NCI-H146 treated with DMSO at 0.1 percent for 48 hours (cell line): Measurements from ENCODE around the gene SEC61A1.

Source experiments
- DNase-seq: peaks from one replicate; lab custom pipeline; 2025; ENCODE audit not compliant: unreplicated experiment; lab: John Stamatoyannopoulos, UW

Gene SEC61A1

GRCh38 chr3:128056258-128056657 lies 4.0 kb downstream of the SEC61A1 start:
- no peak for DNase-seq

DNA sequence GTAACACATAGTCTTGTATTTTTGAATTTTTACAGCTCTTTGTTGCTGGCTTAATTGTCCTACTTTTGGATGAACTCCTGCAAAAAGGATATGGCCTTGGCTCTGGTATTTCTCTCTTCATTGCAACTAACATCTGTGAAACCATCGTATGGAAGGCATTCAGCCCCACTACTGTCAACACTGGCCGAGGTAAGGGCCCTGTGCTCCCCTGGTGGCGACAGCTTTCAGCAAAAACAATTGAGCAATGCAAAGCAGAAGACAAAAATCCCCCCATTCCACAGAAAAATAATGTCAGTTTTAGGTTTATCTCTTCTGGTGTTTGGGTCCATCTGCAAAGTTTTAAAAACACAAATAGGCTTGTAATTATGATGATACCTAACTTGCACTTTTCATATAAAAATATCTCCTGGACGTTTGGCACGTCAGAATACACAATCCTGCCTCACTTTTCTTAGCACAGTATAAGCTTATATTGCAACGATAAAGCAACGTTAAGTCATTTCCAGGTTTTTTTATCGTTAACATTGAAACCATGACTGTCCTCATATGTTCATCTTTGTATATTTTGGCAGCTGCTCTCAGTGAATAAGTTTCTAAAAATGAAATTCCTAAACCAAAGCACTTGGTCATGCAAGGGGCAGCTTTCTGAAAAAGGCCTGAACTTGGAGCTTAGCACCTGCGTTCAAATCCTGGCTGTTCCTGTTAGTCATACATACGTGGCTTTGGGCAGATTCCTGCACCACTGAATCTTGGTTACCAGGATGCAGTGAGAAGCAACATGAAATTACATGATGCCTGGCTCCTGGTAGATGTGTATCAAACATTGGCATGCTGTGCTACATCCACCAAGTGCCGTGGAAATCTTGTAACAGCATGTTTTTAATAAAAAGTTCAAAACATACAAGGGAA lies 8.5 kb downstream of the SEC61A1 start:
- DNase-seq: no peak

DNA sequence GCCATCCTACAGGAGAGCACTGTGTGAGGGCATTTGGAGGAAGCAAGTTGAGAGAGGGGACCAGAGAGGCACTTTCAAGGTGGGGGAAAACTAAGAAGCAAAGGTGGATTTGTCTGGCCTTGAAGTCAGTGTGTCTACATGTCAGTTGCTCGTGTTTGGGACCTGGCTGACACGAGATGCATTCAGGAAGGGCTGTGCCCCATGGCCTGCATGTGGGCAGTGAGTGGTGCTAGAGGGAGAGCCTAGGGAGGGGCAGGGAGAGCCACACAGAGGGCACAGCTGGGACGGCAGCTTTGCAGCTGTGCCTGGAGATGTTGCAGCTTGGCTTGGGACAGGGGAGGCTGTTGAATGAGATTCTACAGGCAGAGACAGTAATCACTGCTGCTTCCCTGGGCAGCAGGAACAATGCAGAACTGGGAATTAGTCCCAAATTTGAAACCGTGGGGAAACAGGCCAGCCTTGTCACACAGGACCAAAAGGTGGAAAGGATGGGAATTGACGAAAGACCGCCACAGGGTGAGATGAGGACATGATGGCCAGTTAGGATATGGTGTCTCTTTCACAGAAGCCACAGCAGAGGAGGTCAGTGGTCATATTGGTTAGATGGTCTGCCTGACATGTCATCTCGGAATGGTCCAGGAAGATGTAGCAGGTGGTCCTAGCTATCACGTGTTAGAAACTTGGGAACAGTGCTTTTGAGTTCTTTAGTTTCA lies 10.0 kb downstream of the SEC61A1 start:
- DNase-seq: no peak

DNA sequence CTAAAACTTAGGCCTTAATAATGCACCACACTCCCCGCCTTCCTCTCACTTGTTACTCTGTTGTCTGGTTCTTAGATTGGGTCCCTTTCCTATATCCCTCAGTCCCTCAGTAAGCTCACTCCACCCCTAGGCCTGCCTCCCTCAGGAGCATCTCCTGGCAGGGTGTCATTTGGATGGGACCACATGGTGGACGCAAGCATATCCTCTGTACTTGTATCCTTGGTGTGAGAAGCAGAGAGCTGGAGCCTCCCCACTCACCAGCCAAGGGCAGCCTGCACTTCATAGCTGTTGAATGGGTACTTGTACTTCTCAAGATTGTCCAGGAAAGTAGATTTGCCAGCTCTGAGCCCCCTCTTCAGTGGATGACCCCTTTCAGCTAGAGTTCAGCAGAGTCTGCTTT lies 11.6 kb downstream of the SEC61A1 start:
- DNase-seq: no peak

- no peak for DNase-seq
Observed at GRCh38 chr3:128064962-128065361, 12.7 kb downstream of the SEC61A1 start.

DNA sequence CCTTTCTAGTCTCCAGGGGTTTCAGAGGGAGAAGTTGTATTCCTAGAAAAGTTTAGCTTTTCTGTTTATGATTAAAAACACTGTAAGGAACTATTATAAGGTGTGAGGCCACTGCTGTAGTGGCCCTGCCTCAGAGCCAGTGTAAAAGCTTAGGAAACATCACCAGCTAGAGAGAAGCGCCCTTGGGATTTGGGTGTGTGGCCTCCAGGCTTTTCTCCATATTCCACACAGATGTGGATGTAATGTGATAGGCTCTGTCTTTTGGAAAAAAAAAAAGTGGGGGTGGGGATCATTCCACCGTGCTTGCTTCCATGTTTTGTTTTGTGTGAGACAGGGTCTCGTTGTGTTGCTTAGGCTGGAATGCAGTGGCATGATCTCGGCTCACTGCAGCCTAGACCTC lies 13.9 kb downstream of the SEC61A1 start:
- no peak for DNase-seq

- DNase-seq: no peak
Observed at GRCh38 chr3:128066676-128067075, 14.4 kb downstream of the SEC61A1 start.

DNA sequence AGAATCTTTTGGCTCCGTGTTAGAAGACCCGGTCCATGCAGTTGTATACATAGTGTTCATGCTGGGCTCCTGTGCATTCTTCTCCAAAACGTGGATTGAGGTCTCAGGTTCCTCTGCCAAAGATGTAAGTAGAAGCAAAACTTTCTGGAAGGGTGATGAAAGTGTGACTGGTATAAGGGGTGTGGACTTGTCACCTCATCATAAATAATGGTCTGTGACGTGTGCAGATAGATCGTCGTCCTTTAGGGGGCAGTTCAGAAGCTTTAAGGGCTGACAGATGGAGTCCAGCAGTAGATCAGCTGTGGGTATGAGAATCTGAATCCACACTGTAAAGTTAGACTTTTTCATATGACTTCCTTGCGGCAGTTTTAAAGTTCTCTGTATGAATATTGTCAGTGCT lies 15.3 kb downstream of the SEC61A1 start:
- no peak for DNase-seq

- DNase-seq: no peak
Observed at GRCh38 chr3:128068156-128068620, 16.0 kb downstream of the SEC61A1 start.

DNA sequence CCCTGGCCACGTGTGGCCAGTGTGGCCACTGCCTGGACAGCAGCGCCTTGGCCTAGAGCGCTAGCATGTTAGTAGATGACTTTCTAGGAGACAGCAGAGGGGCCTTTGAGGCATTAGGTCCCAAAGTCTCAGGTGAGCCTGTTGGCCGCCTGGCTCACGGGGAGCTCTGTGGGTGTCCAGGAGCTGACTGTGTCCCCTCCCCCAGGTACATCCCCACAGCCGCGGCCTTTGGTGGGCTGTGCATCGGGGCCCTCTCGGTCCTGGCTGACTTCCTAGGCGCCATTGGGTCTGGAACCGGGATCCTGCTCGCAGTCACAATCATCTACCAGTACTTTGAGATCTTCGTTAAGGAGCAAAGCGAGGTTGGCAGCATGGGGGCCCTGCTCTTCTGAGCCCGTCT lies 17.0 kb downstream of the SEC61A1 start:
- DNase-seq: no peak

DNA sequence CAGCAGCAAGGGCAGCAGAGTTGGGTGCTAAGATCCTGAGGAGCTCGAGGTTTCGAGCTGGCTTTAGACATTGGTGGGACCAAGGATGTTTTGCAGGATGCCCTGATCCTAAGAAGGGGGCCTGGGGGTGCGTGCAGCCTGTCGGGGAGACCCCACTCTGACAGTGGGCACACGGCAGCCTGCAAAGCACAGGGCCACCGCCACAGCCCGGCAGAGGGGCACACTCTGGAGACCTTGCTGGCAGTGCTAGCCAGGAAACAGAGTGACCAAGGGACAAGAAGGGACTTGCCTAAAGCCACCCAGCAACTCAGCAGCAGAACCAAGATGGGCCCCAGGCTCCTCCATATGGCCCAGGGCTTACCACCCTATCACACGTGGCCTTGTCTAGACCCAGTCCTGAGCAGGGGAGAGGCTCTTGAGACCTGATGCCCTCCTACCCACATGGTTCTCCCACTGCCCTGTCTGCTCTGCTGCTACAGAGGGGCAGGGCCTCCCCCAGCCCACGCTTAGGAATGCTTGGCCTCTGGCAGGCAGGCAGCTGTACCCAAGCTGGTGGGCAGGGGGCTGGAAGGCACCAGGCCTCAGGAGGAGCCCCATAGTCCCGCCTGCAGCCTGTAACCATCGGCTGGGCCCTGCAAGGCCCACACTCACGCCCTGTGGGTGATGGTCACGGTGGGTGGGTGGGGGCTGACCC lies 18.8 kb downstream of the SEC61A1 start:
- no peak for DNase-seq

DNA sequence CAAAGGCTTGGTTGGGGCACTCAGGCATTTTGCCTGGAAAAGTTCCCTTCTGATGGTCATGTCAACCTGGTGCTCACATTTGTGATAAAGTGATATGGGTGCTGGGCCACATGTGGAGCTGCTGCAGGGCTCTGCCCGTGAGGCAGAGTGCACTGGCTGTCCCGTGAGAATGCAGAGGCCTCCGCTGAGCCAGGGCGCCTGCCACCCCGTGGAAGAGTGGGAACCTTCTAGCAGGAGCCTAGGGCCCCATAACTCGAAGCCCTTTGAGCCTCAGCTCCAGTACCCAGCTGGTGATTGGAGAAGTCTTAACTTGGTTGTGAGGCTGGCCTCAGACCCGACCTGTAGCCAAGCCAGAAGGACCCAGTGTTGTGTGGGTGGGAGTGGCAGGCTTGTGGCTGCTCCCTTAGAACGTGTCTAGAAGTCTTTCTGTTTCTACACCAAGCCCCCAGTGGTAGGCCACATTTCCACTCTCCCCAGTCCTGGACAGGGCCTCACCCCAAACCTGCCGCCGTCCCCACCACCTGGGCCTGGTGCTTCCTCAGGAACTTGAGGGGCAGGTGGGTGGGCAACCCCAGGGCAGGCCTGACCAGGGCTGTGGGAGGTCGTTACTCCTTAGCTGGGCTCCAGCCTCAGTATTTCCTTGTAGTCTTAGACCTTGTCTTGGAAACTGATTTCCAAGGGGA lies 19.7 kb downstream of the SEC61A1 start:
- DNase-seq: no peak

DNA sequence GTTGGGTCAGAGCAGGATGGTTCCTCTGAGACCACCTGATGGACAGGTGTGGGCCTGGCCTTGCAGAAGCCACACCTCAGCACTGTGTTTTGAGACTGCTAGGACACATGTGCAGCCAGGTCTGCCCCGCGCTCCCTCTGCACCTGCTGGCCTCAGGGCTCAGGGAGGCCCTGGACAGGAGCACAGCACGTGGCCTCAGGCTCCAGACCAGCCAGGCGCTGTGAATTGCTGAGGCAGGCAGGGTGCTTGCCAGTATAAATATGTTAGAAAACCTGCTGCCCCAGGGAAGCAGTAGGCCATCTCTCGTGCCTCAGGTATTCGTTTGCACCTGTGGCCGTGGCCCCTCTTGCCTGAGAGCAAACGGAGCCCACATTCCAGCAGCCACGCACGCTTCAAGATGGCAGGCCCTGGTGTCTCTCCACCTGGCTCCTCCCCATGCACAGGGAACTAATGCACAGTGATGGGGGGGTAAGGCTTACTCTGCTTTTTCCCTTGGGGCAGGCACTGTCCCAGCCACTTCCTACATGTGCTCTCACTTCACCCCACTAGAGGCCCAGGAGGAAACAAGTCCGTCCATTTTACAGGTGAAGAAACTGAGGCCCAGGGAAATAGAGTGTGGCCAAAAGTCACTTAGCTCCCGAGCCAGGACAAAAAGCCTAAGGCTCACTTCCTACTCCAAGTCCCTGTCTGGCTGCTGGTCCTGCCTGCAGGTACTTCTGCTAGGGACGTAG lies 20.4 kb downstream of the SEC61A1 start:
- no peak for DNase-seq

DNA sequence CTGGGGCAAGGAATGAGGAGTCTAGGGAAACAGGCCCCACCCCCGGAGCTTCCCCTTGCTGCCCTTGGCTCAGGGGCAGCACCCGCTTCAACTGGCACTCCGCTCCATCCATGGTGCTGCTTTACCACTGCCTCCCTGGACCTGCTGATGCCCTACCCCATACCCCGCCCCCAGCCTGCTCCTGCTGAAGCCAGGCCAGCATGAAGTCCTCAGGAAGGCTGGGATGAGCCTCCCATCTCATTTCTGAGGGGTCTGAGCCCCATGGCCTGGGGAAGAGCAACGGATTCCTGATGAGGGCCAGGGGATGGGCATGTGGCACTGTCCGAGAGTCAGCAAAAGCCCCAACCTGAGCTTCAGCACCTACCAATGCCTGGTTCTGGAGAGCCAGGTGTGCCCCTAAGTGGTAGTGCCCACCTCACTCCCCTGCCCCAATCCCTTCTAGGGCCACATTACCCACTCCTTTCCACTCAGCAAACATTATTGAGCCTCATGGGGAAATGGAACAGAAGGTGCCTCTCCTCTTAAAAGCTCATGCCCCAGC lies 21.0 kb downstream of the SEC61A1 start:
- DNase-seq: no peak

DNA sequence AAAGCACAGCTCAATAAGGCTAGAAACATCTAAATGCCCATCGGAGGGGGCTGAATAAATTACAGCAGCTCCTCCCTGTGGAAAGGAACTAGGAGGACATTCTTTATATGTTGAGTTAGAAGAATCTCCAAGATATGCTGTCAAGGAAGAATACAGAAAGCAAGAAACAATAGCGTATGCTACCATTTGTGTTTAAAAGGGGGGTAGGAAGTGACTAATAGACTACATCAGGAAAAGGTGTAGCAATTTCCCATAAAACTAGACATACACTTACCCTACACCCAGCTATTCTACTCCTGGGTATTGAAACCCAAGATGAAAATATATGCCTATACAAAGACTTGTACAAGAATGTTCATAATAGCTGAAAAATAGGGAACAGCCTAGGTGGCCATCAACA lies 21.6 kb downstream of the SEC61A1 start:
- DNase-seq: no peak

DNA sequence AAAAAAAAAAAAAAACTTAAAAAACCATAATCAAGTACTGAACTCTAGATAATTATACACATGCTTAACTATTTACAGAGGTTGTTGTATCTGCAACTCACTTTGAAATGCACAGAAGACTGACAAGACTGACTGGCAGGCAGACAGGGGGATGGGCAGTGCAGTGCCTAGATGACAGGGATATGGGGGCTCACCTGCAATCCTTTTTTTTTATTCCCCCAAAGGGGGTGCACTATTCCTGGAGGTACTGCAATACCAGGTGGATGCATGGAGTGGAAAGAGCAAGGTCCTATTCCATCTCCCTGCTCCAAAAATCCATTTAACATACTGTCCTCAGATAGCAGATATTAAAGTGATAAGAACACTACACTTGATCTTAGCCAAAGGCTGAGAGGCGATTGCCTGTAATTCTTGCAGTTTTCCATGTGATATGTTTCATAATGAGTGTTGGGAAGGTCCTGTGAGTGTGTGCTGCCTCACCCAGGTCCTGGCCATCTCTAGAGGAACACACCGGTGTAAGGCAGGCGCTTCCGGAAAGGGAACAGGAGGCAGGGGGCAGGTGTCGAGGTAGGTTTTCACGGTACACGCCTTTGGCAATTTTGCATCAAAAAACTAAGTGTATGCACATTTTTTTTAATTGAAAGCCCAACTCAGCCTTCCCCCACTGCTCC lies 22.7 kb downstream of the SEC61A1 start:
- DNase-seq: no peak

- no peak for DNase-seq
Observed at GRCh38 chr3:128075522-128076482, 23.6 kb downstream of the SEC61A1 start.

GRCh38 chr3:128076483-128077201 lies 24.4 kb downstream of the SEC61A1 start:
- no peak for DNase-seq
